AG10803 (cell line): ENCODE data around the gene ALDH1A2.

Source experiments
- DNase-seq: peaks from one replicate; pipeline ENCODE4 v3.0.0; 2010; ENCODE audit warnings: low read depth
- H3K4me3 ChIP-seq: 2 replicates; pipeline ENCODE4 v1.5.1; 2011; ENCODE audit warnings: mild to moderate bottlenecking, low read length, control low read depth
- CTCF ChIP-seq: conservative IDR thresholded peaks from 2 replicates; pipeline ENCODE4 v1.5.1; 2011; ENCODE audit warnings: mild to moderate bottlenecking, low read length, control low read depth, inconsistent platforms

The ALDH1A2 gene

GRCh38 chr15:58044551-58044950 lies 21.0 kb downstream of the ALDH1A2 start:
- H3K4me3 ChIP-seq = no peak overlapping the region
- TF ChIP-seq CTCF = no peak
- no peak for DNase-seq

GRCh38 chr15:58043192-58043903 lies 22.2 kb downstream of the ALDH1A2 start:
- peak; percentile 82 for TF ChIP-seq CTCF
- peak; percentile 51 for DNase-seq
- H3K4me3 ChIP-seq = no peak overlapping the region

GRCh38 chr15:58042006-58042405 lies 23.5 kb downstream of the ALDH1A2 start:
- no peak for DNase-seq
- TF ChIP-seq CTCF = no peak
- H3K4me3 ChIP-seq = no peak overlapping the region

GRCh38 chr15:58040150-58040549 lies 25.4 kb downstream of the ALDH1A2 start:
- no peak overlapping the region for H3K4me3 ChIP-seq
- no peak for TF ChIP-seq CTCF
- no peak for DNase-seq

GRCh38 chr15:58039079-58040035 lies 26.2 kb downstream of the ALDH1A2 start:
- H3K4me3 ChIP-seq = no peak overlapping the region
- no peak for DNase-seq
- no peak for TF ChIP-seq CTCF

GRCh38 chr15:58038426-58039078 lies 27.0 kb downstream of the ALDH1A2 start:
- H3K4me3 ChIP-seq = no peak overlapping the region
- no peak for DNase-seq
- no peak for TF ChIP-seq CTCF
